H1 (cell line): Measurements from ENCODE around the gene KCNMB4. TPM values are rescaled to one million over a fixed set of nuclear protein-coding genes. Genes with fewer than 3 reads are reported as not detected.

ENCODE experiments used
- CTCF ChIA-PET: fragments of 300-600 bp; sonication (Branson Sonifier 250); formaldehyde crosslinking; loops from one replicate; lab custom pipeline; 2021; ENCODE audit not compliant: partially characterized antibody; lab: Charles Lee
- POLR2A ChIA-PET: fragments of 300-600 bp; sonication (Branson Sonifier 250); formaldehyde crosslinking; loops from one replicate; lab custom pipeline; 2021; ENCODE audit warnings: inconsistent platforms; ENCODE audit not compliant: partially characterized antibody; lab: Charles Lee
- DNase-seq, 2 experiments: peaks; one replicate each; pipeline versions ENCODE4 v3.0.0 to v3.0.0-alpha.2; 2010 to 2022; ENCODE audit warnings: low spot score in 2 of 2, low read depth in 1 of 2, mixed read lengths in 1 of 2
- FAIRE-seq: peaks from 2 replicates; lab custom pipeline; 2011; peaks lifted over from hg19 to GRCh38; lab: Jason Lieb, UNC
- H2AFZ ChIP-seq: 2 replicates; pipeline ENCODE4 v1.8.1; 2012; ENCODE audit warnings: low read length, inconsistent platforms
- H2AK5ac ChIP-seq: 2 replicates; pipeline ENCODE4 v1.6.1; 2013; ENCODE audit warnings: low read depth, low read length
- H2BK120ac ChIP-seq: replicated peaks from 2 replicates; pipeline ENCODE3; 2013; ENCODE audit warnings: low read depth, low read length, inconsistent platforms
- H2BK12ac ChIP-seq: 2 replicates; pipeline ENCODE4 v1.6.1; 2013; ENCODE audit warnings: low read depth, low read length
- H2BK15ac ChIP-seq: 2 replicates; pipeline ENCODE4 v1.6.1; 2013; ENCODE audit warnings: low read length
- H2BK20ac ChIP-seq: 2 replicates; pipeline ENCODE4 v1.6.1; 2013; ENCODE audit warnings: low read length
- H2BK5ac ChIP-seq: 2 replicates; pipeline ENCODE4 v1.6.1; 2013; ENCODE audit warnings: low read depth, low read length
- H3K14ac ChIP-seq: 2 replicates; pipeline ENCODE4 v1.6.1; 2013; ENCODE audit warnings: inconsistent platforms; ENCODE audit not compliant: insufficient read length
- H3K18ac ChIP-seq: 2 replicates; pipeline ENCODE4 v1.6.1; 2013; ENCODE audit warnings: low read length; ENCODE audit errors: extremely low read depth
- H3K23ac ChIP-seq: 2 replicates; pipeline ENCODE4 v1.6.1; 2013; ENCODE audit warnings: inconsistent platforms; ENCODE audit not compliant: insufficient read length
- H3K23me2 ChIP-seq: 2 replicates; pipeline ENCODE4 v1.6.1; 2013; ENCODE audit warnings: low read depth, low read length
- H3K27ac ChIP-seq: 2 replicates; pipeline ENCODE4 v1.6.1; 2011; ENCODE audit warnings: low read depth, low read length, inconsistent platforms
- H3K27me3 ChIP-seq, 4 experiments: replicated peaks in 1 of 4; 1 replicate in 1 of 4; 2 replicates in 3 of 4; pipeline versions ENCODE4 v1.6.1 to v1.8.1; 2011 to 2013; ENCODE audit warnings: low read length in 3 of 4, mild to moderate bottlenecking in 3 of 4, inconsistent platforms in 2 of 4, mixed read lengths in 2 of 4, moderate library complexity in 1 of 4; ENCODE audit not compliant: control insufficient read depth in 3 of 4, insufficient read depth in 3 of 4; ENCODE audit errors: extremely low read depth in 1 of 4
- H3K36me3 ChIP-seq, 4 experiments: 2 replicates each; pipeline versions ENCODE4 v1.6.1 to v1.8.1; 2011 to 2013; ENCODE audit warnings: mild to moderate bottlenecking in 4 of 4, low read length in 3 of 4, moderate library complexity in 2 of 4, control low read depth in 1 of 4, inconsistent platforms in 1 of 4; ENCODE audit not compliant: insufficient read depth in 4 of 4, control insufficient read depth in 2 of 4
- H3K4ac ChIP-seq: replicated peaks from 2 replicates; pipeline ENCODE3; 2013; ENCODE audit warnings: low read length, low read depth, mixed read lengths, inconsistent platforms; ENCODE audit not compliant: insufficient read length
- H3K4me1 ChIP-seq, 4 experiments: replicated peaks in 1 of 4; 1 replicate in 1 of 4; 2 replicates in 3 of 4; pipeline versions ENCODE4 v1.6.1 to v1.8.1; 2011 to 2013; ENCODE audit warnings: low read length in 3 of 4, inconsistent platforms in 2 of 4, mixed read lengths in 1 of 4; ENCODE audit not compliant: insufficient read depth in 4 of 4, control insufficient read depth in 3 of 4
- H3K4me2 ChIP-seq, 2 experiments: 2 replicates each; pipeline versions ENCODE4 v1.6.1 to v1.8.1; 2011 to 2013; ENCODE audit warnings: low read depth in 2 of 2, low read length in 2 of 2, control low read depth in 1 of 2, inconsistent platforms in 1 of 2, mild to moderate bottlenecking in 1 of 2; ENCODE audit not compliant: insufficient read depth in 1 of 2
- H3K4me3 ChIP-seq, 4 experiments: fragments of 200-600, 300-600 bp in 1 of 4; sonication (generic), shearing (Covaris generic), sonication (Bioruptor Twin) in 1 of 4; 2 replicates each; pipeline versions ENCODE4 v1.5.1 to v1.8.1; 2011 to 2016; ENCODE audit warnings: low read length in 4 of 4, low read depth in 3 of 4, control low read depth in 2 of 4, inconsistent platforms in 2 of 4, mild to moderate bottlenecking in 2 of 4, mixed read lengths in 1 of 4, moderate library complexity in 1 of 4; ENCODE audit not compliant: insufficient read depth in 2 of 4; ENCODE audit errors: extremely low read depth in 1 of 4
- H3K56ac ChIP-seq: replicated peaks from 2 replicates; pipeline ENCODE3; 2013; ENCODE audit warnings: low read depth, mild to moderate bottlenecking, mixed read lengths, low read length, inconsistent platforms; ENCODE audit not compliant: insufficient read length
- H3K79me1 ChIP-seq: 2 replicates; pipeline ENCODE4 v1.6.1; 2013; ENCODE audit warnings: low read depth, low read length, control low read depth
- H3K79me2 ChIP-seq, 2 experiments: 2 replicates each; pipeline versions ENCODE4 v1.6.1 to v1.8.1; 2012 to 2013; ENCODE audit warnings: low read length in 2 of 2, mild to moderate bottlenecking in 2 of 2, inconsistent platforms in 1 of 2; ENCODE audit not compliant: insufficient read depth in 2 of 2, control insufficient read depth in 1 of 2
- H3K9ac ChIP-seq, 4 experiments: replicated peaks in 1 of 4; 1 replicate in 1 of 4; 2 replicates in 3 of 4; pipeline versions ENCODE4 v1.6.1 to v1.8.1; 2011 to 2013; ENCODE audit warnings: low read depth in 3 of 4, low read length in 3 of 4, control low read depth in 2 of 4, mild to moderate bottlenecking in 2 of 4, moderate library complexity in 2 of 4, inconsistent platforms in 1 of 4; ENCODE audit errors: extremely low read depth in 1 of 4
- H3K9me3 ChIP-seq, 2 experiments: 2 replicates each; pipeline versions ENCODE4 v1.6.1 to v1.8.1; 2012 to 2013; ENCODE audit warnings: mild to moderate bottlenecking in 2 of 2, moderate library complexity in 2 of 2, control low read depth in 1 of 2, inconsistent platforms in 1 of 2, low read depth in 1 of 2, low read length in 1 of 2, mixed read lengths in 1 of 2; ENCODE audit not compliant: insufficient read depth in 2 of 2
- H4K20me1 ChIP-seq, 2 experiments: replicated peaks in 1 of 2; 2 replicates each; pipeline versions ENCODE3 to v1.8.1; 2011 to 2013; ENCODE audit warnings: inconsistent platforms in 2 of 2, low read length in 2 of 2, mild to moderate bottlenecking in 1 of 2; ENCODE audit not compliant: insufficient read depth in 2 of 2, control insufficient read depth in 1 of 2
- H4K5ac ChIP-seq: 2 replicates; pipeline ENCODE4 v1.6.1; 2013; ENCODE audit warnings: low read length, low read depth, mixed read lengths, inconsistent platforms; ENCODE audit not compliant: insufficient read length
- H4K8ac ChIP-seq: 2 replicates; pipeline ENCODE4 v1.8.0; 2013; ENCODE audit warnings: mild to moderate bottlenecking, moderate library complexity, low read length, inconsistent platforms; ENCODE audit not compliant: insufficient read depth; ENCODE audit errors: extremely low read depth
- H4K91ac ChIP-seq: replicated peaks from 2 replicates; pipeline ENCODE3; 2013; ENCODE audit warnings: low read length, mixed read lengths, inconsistent platforms; ENCODE audit not compliant: insufficient read length
- BCL11A ChIP-seq, 2 experiments: IDR thresholded peaks; one replicate each; pipeline ENCODE4 v1.6.1; 2011; ENCODE audit warnings: low read depth in 2 of 2, low read length in 2 of 2, mild to moderate bottlenecking in 2 of 2
- CEBPB ChIP-seq: IDR thresholded peaks from 2 replicates; pipeline ENCODE4 v1.6.1; 2012; ENCODE audit warnings: low read depth, low read length
- EZH2 ChIP-seq: fragments of 200-600 bp; sonication (generic); IDR thresholded peaks from 2 replicates; pipeline ENCODE4 v1.7.1; 2012; ENCODE audit warnings: low read depth, mild to moderate bottlenecking, moderate library complexity, low read length, inconsistent platforms; ENCODE audit not compliant: severe bottlenecking
- NANOG ChIP-seq: IDR thresholded peaks from 2 replicates; pipeline ENCODE4 v1.6.1; 2011; ENCODE audit warnings: low read length, low read depth, mild to moderate bottlenecking, inconsistent platforms; ENCODE audit not compliant: insufficient read depth, poor library complexity, severe bottlenecking
- PHF8 ChIP-seq: fragments of 200-600 bp; sonication (generic); conservative IDR thresholded peaks from 2 replicates; pipeline ENCODE4 v1.7.1; 2012; ENCODE audit warnings: low read depth, mild to moderate bottlenecking, inconsistent platforms, low read length, moderate library complexity
- POU5F1 ChIP-seq: IDR thresholded peaks from 2 replicates; pipeline ENCODE4 v1.6.1; 2011; ENCODE audit warnings: low read depth, mild to moderate bottlenecking, low read length, moderate library complexity
- RAD21 ChIP-seq, 2 experiments: IDR thresholded peaks in 1 of 2; conservative IDR thresholded peaks in 1 of 2; 2 replicates each; pipeline ENCODE4 v1.6.1; 2011; ENCODE audit warnings: low read depth in 2 of 2, low read length in 2 of 2, improper control_type of control experiment in 1 of 2, inconsistent platforms in 1 of 2, mild to moderate bottlenecking in 1 of 2, moderate library complexity in 1 of 2
- RFX5 ChIP-seq: IDR thresholded peaks from 2 replicates; pipeline ENCODE4 v1.6.1; 2011; ENCODE audit warnings: low read depth, low read length, improper control_type of control experiment, borderline replicate concordance
- SIN3A ChIP-seq, 2 experiments: IDR thresholded peaks in 1 of 2; conservative IDR thresholded peaks in 1 of 2; 2 replicates each; pipeline ENCODE4 v1.6.1; 2011 to 2012; ENCODE audit warnings: low read length in 2 of 2, improper control_type of control experiment in 1 of 2, low read depth in 1 of 2, mild to moderate bottlenecking in 1 of 2
- SIRT6 ChIP-seq: IDR thresholded peaks from one replicate; pipeline ENCODE4 v1.7.1; 2012; ENCODE audit warnings: low read length, inconsistent platforms
- TAF1 ChIP-seq: IDR thresholded peaks from 2 replicates; pipeline ENCODE4 v1.6.1; 2011; ENCODE audit warnings: mild to moderate bottlenecking, low read depth, low read length
- YY1 ChIP-seq: IDR thresholded peaks from 2 replicates; pipeline ENCODE4 v1.6.1; 2011; ENCODE audit warnings: low read depth, mild to moderate bottlenecking, low read length
- WGBS, 2 experiments: shearing (Covaris generic) in 1 of 2; methylation state at CpG; one replicate each; pipeline versions ENCODE4 v1.1.6 to v1.1.7; 2013 to 2015; ENCODE audit warnings: low lambda C conversion rate in 2 of 2, mixed read lengths in 2 of 2, inconsistent platforms in 1 of 2, low coverage in 1 of 2, missing lambda C conversion rate in 1 of 2; ENCODE audit not compliant: insufficient replicate concordance in 2 of 2, insufficient coverage in 1 of 2, insufficient read length in 1 of 2; ENCODE audit errors: extremely low coverage in 1 of 2, missing lambda C conversion rate in 1 of 2; 5-methylcytosine and 5-hydroxymethylcytosine counted together
- polyA plus RNA-seq, 7 experiments: library from polyadenylated mRNA; depleted of rRNA in 3 of 7; stranded (reverse) in 5 of 7; unstranded in 2 of 7; fragments of >200 nt in 5 of 7; fragments of 200-250 nt in 2 of 7; gene quantifications; 1 replicate in 5 of 7; 2 replicates in 1 of 7; 4 replicates in 1 of 7; pipeline versions ENCODE4 v1.2.1 to v1.2.3, GENCODE V29; 2011 to 2013; ENCODE audit warnings: missing spikeins in 2 of 7, mixed read lengths in 2 of 7
- total RNA-seq: library from RNA; stranded (reverse); fragmentation: NEBNext Ultra II Directional; extraction: Animal tissue kit (Norgen Biotek cat#: 25700); gene quantifications from 2 replicates; pipeline ENCODE4 v1.2.1, GENCODE V29; 2021

The KCNMB4 gene
- total and polyA plus RNA-seq, 2 of the 8 experiments (the other 6 are each of a cell fraction or from before 2014, with no cell fraction given): 10.9 to 16.0 TPM

- Histone ChIP-seq H3K4me3 (no peak overlapping the region), H4K20me1 (no peaks in the 10 kb centered on the region), H2BK15ac (no peak overlapping the region), H3K36me3 (0 out of 8 replicates have a peak, but pooled peaks cover 0 to 3% (median under 1%) of the 10 kb centered on the region in 4 experiments), H3K27ac (no peak overlapping the region), H3K4me1 (no peaks in the 10 kb centered on the region), H3K9ac (no peak overlapping the region), H4K5ac (no peak overlapping the region), H3K79me2 (no peaks in the 10 kb centered on the region), H2BK12ac (no peak overlapping the region), H3K9me3 (peaks cover 19 to 29% of the 10 kb centered on the region in 2 experiments), H2AFZ (no peak overlapping the region), H3K4me2 (no peak overlapping the region), H3K56ac (no peak overlapping the region), H2BK120ac (no peak overlapping the region), H2BK5ac (no peak overlapping the region), H3K79me1 (no peaks in the 10 kb centered on the region), H3K4ac (no peak overlapping the region), H3K14ac (no peak overlapping the region), H3K23ac (no peak overlapping the region), H3K27me3 (no peaks in the 10 kb centered on the region), H2AK5ac (no peak overlapping the region), H2BK20ac (no peak overlapping the region), H4K8ac (no peak overlapping the region), H3K18ac (no peak overlapping the region), H3K23me2 (no peaks in the 10 kb centered on the region), H4K91ac (no peak overlapping the region)
- CTCF ChIA-PET: no interaction called here
- POLR2A ChIA-PET: no interaction called here
- WGBS, 2 experiments: 92% methylated on average over 1 of the region's 1 CpG; no CpG with 5 or more reads in 1 of the 2 experiments
- TF ChIP-seq RAD21 (IDR thresholded peaks at IDR 0.05 in 1 of 2, conservative IDR thresholded peaks at IDR 0.05 in 1 of 2; ENCODE audit: low read depth in 2 of 2, low read length in 2 of 2): no peak
- TF ChIP-seq RFX5: no peak
- no peak for TF ChIP-seq SIRT6
- TF ChIP-seq BCL11A (IDR thresholded peaks at IDR 0.05; ENCODE audit: low read depth in 2 of 2, low read length in 2 of 2): no peak
- no peak for TF ChIP-seq YY1
- TF ChIP-seq CEBPB: no peak
- no peak for TF ChIP-seq NANOG
- no peak for TF ChIP-seq TAF1
- TF ChIP-seq POU5F1: no peak
- no peak for TF ChIP-seq SIN3A (conservative IDR thresholded peaks at IDR 0.05 in 1 of 2, IDR thresholded peaks at IDR 0.05 in 1 of 2; ENCODE audit: low read depth in 1 of 2, low read length in 2 of 2)
- no peak for TF ChIP-seq EZH2
- TF ChIP-seq PHF8: no peak
- DNase-seq (no peak), FAIRE-seq (no peak)
These were observed 85.4 kb downstream of the KCNMB4 start for GRCh38 chr12:70451528-70451927.
